IPS-15b (cell line): ENCODE results near the gene CNST.
"Not testable (repeated sequence)": the region's sequence is repeated elsewhere in the genome, so short reads cannot be mapped to it uniquely, and the experiment has no call there.

Experiments
- H3K27me3 ChIP-seq: one replicate; pipeline ENCODE4 v1.6.1; 2013; ENCODE audit warnings: low read length; ENCODE audit not compliant: control insufficient read depth, insufficient read depth
- H3K36me3 ChIP-seq: one replicate; pipeline ENCODE4 v1.6.1; 2013; ENCODE audit warnings: low read length; ENCODE audit not compliant: control insufficient read depth, insufficient read depth
- H3K4me1 ChIP-seq: one replicate; pipeline ENCODE4 v1.6.1; 2013; ENCODE audit warnings: mild to moderate bottlenecking, low read length; ENCODE audit not compliant: control insufficient read depth, insufficient read depth
- H3K4me3 ChIP-seq: one replicate; pipeline ENCODE4 v1.5.1; 2013; ENCODE audit warnings: low read depth, low read length
- H3K9ac ChIP-seq: one replicate; pipeline ENCODE4 v1.6.1; 2013; ENCODE audit warnings: low read depth, mild to moderate bottlenecking, low read length
- H3K9me3 ChIP-seq: one replicate; pipeline ENCODE4 v1.6.1; 2013; ENCODE audit warnings: mild to moderate bottlenecking, low read length; ENCODE audit not compliant: control insufficient read depth, insufficient read depth

CNST gene

DNA sequence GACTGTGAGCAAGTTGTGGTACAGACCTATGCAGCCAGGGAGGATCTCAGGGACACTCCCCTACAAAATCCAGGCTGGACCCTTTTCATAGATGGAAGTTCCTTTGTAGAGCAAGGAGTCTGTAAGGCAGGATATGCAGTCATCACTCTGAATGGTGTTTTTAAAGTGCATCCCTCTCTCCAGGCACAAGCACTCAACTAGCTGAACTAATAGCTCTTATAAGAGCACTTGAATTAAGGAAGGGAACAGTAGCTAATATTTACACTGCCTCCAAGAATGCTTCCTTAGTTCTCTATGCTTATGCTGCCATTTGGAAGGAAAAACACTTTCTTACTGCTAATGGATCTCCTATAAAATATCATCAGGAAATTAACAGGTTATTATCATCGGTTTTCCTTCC is 32.1 kb upstream of the CNST start:
- no peaks in the 10 kb centered on the region for H3K27me3 ChIP-seq
- no peak overlapping the region for H3K9ac ChIP-seq
- H3K36me3 ChIP-seq = no peaks in the 10 kb centered on the region
- H3K9me3 ChIP-seq = no peaks in the 10 kb centered on the region
- no peaks in the 10 kb centered on the region for H3K4me1 ChIP-seq
- no peak overlapping the region for H3K4me3 ChIP-seq

DNA sequence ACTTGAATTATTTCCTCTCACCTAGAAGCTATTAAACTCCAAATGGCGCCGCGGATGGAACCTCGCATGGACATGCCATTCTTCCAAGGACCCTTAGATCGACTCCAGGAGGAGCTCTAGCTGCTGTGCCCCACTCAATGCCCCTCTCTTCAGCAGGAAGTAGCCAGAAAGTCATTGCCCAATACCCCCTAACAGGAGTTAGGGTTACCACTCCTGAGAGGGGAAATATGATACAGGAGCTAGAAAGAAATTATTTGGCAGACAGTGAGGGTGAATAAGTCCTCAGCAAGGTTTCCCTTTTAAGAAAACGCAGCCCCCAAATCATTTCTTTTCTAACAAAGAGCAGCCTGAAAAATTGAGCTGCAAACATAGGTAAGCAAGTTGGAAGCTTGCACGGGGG is 28.8 kb upstream of the CNST start:
- Histone ChIP-seq H3K9ac (no peak overlapping the region), H3K27me3 (no peaks in the 10 kb centered on the region), H3K9me3 (no peaks in the 10 kb centered on the region), H3K4me1 (no peaks in the 10 kb centered on the region), H3K36me3 (peaks cover 3% of the 10 kb centered on the region), H3K4me3 (no peak overlapping the region)

DNA sequence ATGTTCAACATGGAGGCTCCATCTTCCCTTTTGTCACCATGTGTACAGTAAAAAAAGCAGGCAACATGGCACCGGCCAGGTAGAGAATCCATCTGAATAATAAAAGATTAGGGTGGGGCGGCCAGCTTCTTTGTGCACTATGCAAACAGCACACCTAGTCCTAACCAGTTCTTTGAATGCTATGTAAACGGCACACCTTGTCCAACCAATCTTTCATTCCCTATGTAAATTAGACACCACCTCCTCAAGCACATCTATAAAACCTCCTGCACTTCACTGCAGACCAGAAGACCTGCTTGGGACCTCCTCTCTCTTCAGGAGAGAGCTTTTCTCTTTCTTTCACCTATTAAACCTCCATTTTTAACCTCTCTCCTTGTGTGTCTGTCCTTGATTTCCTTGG is 28.4 kb upstream of the CNST start:
- Histone ChIP-seq H3K9me3 (no peaks in the 10 kb centered on the region), H3K27me3 (no peaks in the 10 kb centered on the region), H3K4me1 (no peaks in the 10 kb centered on the region), H3K4me3 (no peak overlapping the region), H3K9ac (no peak overlapping the region), H3K36me3 (peaks cover 4% of the 10 kb centered on the region)

DNA sequence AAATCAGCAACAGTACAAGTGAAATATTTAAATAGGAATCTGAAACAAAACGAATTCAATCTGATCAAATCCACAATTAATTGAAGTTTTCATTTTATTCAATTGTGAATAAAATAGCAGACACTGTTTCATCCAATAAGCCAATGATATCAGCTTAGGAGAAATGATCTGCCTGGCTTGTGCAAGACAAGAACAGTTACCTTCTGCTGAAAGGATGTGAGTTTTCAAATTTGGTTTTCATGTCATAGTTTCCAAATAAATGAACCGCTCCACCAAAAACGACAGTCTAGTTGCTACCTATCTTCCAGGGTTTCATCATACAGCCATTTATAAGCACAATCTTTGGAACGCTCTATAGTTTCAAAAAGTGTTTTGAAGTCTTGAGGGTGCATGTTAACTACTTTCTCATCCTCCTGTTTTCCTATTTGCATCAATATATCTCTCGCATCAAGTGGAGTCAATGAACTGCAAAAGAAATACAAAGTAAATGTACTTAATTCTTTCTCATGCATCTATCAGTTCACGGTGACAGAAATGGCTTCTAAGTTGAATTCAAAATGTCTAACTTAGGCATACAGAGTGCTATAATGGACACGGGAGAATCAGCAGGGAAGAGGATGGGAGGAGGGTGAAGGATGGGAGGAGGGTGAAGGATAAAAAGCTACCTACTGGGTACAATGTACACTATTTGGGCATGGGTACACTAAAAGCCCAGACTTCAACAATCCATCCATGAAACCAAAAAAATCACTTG is 25.3 kb upstream of the CNST start:
- Histone ChIP-seq H3K9ac (no peak overlapping the region), H3K4me3 (no peak overlapping the region), H3K36me3 (peaks cover 16% of the 10 kb centered on the region), H3K4me1 (no peaks in the 10 kb centered on the region), H3K27me3 (no peaks in the 10 kb centered on the region), H3K9me3 (no peaks in the 10 kb centered on the region)

DNA sequence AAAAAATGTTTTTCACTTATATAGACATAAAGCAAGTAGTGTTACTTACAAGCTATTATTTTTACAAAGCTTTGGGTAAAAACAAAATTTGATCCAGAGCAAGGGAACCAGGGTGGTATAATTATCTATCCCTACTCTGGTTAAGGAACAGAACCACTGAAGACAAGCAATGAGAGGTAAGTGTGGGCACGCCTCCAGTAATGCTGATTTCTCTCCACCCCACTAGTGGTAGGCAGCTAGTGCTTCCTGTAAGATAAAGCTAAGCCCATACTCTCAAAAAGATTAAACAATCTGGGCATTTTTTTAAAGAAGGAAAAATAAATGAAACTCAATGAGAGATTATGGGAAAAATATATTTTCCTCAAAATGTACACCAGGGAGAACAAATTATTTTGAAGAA is 22.3 kb upstream of the CNST start:
- Histone ChIP-seq H3K36me3 (peaks cover 20% of the 10 kb centered on the region), H3K9me3 (no peaks in the 10 kb centered on the region), H3K9ac (no peak overlapping the region), H3K27me3 (no peaks in the 10 kb centered on the region), H3K4me1 (no peaks in the 10 kb centered on the region), H3K4me3 (no peak overlapping the region)

DNA sequence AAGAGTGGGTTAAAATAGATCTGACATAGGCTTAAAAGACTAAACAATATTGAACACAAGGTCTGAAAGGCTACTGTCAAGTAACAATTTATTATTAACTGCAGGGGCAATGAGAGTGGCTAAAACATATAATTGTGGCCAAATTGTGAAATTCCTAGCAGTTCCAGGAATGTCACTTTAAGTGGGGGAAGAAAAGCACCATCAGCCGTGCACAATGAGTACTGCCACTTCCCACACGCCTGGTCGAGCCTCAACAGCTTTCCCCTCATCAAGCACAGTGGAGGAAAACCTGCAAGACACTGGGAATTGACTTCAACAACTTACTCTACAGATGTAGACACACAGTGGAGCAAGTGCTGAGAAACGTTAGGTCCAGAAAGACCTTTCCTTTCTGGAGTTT is 16.6 kb upstream of the CNST start:
- Histone ChIP-seq H3K4me1 (no peaks in the 10 kb centered on the region), H3K9ac (no peak overlapping the region), H3K36me3 (peaks cover 7% of the 10 kb centered on the region), H3K27me3 (no peaks in the 10 kb centered on the region), H3K4me3 (no peak overlapping the region), H3K9me3 (no peaks in the 10 kb centered on the region)

DNA sequence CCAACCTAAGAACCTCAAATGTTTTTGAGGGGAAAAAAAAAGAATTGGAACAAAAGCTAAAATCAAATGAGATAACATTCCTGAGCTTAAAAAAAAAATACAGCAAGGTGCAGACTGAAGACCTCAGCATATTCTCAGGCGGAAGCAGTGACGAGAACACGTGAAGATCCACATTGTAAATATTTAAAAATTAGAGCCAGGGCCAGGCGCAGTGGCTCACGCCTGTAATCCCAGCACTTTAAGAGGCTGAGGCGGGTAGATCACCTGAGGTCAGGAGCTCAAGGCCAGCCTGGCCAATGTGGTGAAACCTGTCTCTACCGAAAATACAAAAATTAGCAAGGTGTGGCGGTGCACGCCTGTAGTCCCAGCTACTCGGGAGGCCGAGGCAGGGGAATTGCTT is 15.9 kb upstream of the CNST start:
- peaks cover 7% of the 10 kb centered on the region for H3K36me3 ChIP-seq

DNA sequence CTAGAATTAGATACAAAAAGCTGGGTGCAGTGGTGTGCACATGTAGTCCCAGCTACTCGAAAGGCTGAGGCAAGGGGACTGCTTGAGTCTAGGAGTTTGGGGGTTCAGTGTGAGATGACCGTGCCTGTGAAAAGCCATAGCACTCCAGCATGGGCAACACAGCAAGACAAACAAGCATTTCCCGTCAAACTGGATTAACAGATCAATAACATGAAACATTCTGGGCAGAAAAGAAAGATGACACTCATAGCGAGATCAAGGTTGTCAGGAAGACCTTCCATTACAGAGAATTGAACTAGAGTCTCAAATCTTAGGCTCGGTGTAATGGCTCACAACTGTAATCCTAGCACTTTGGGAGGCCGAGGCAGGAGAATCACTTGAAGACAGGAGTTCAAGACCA is 14.1 kb upstream of the CNST start:
- Histone ChIP-seq H3K27me3 (no peaks in the 10 kb centered on the region), H3K9me3 (no peaks in the 10 kb centered on the region), H3K4me1 (no peaks in the 10 kb centered on the region), H3K4me3 (no peak overlapping the region), H3K9ac (no peak overlapping the region), H3K36me3 (peaks cover 14% of the 10 kb centered on the region)

More for the DNA sequence above, 15.9 kb upstream of the CNST start:
- H3K4me3 ChIP-seq = no peak overlapping the region
- no peaks in the 10 kb centered on the region for H3K9me3 ChIP-seq
- no peaks in the 10 kb centered on the region for H3K4me1 ChIP-seq
- no peaks in the 10 kb centered on the region for H3K27me3 ChIP-seq
- H3K9ac ChIP-seq = no peak overlapping the region

DNA sequence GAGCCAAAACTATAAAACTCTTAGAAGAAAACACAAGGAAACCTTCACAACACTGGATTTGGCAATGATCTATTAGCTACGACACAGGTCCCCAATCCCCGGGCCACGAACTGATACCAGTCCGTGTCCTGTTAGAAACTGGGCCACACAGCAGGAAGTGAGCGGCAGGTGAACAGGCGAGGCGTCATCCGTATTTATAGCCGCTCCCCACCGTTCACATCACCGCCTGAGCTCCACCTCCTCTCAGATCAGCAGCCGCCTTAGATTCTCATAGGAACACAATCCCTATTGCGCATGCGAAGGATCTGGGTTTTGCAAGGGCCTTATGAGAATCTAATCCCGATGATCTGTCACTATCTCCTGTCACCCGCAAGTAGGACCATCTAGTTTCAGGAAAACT is 12.1 kb upstream of the CNST start:
- H3K27me3 ChIP-seq = no peaks in the 10 kb centered on the region
- no peaks in the 10 kb centered on the region for H3K9me3 ChIP-seq
- no peaks in the 10 kb centered on the region for H3K4me1 ChIP-seq
- H3K36me3 ChIP-seq = peaks cover 11% of the 10 kb centered on the region
- no peak overlapping the region for H3K9ac ChIP-seq
- H3K4me3 ChIP-seq = no peak overlapping the region

DNA sequence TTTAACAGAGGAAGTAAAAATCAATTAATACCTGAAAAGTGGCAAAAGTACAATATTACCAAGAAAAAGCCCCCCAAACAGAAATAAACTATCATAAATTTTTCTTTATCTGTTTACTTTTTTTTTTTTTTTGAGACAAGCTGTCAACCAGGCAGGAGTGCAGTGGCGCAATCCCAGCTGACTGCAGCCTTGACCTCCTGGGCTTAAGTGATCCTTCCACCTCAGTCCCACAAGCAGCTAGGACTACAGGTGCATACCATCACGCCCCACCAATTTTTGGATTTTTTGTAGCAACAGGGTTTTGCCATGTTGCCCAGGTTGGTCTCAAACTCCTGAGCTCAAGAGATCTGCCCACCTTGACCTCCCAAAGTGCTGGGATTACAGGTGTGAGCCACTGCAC is 8.2 kb upstream of the CNST start:
- Histone ChIP-seq H3K9ac (no peak overlapping the region), H3K4me1 (no peaks in the 10 kb centered on the region), H3K36me3 (peaks cover 15% of the 10 kb centered on the region), H3K27me3 (no peaks in the 10 kb centered on the region), H3K9me3 (no peaks in the 10 kb centered on the region), H3K4me3 (no peak overlapping the region)

DNA sequence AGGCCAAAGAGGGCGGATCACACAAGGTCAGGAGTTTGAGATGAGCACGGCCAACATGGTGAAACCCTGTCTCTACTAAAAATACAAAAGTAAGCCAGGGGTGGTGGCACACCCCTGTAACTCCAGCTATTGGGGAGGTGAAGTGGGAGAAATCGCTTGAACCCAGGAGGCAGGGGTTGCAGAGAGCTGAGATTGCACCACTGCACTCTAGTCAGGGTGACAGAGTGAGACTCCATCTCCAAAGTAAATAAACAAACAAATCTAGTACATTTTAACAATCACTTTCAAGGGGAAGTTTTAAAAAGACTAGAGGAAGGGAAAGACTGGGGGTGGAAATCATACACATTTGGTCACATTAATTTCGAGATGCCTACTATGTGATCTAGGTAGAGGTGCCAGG is 6.9 kb upstream of the CNST start:
- Histone ChIP-seq H3K27me3 (no peaks in the 10 kb centered on the region), H3K9ac (no peak overlapping the region), H3K4me1 (no peaks in the 10 kb centered on the region), H3K36me3 (peaks cover 15% of the 10 kb centered on the region), H3K9me3 (no peaks in the 10 kb centered on the region), H3K4me3 (no peak overlapping the region)

DNA sequence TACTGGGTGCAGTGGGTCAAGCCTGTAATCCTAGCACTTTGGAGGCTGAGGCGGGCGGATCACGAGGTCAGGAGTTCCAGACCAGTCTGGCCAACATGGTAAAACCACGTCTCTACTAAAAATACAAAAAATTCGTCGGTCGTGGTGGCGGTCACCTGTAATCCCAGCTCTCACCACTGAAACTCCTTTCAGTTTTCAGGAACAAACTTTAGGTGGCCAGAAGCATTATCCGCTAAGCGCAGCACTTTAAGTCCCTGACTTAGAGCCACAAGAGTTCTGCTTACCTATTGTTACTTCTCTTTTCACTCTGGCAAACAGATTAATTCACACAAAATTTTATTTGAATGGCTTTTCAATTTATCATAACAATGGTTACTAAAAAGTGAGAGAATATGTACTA is 5.4 kb upstream of the CNST start:
- H3K36me3 ChIP-seq = peaks cover 15% of the 10 kb centered on the region
- H3K9ac ChIP-seq, H3K4me1 ChIP-seq, H3K4me3 ChIP-seq, H3K9me3 ChIP-seq, H3K27me3 ChIP-seq: not testable (repeated sequence)
